OCI-LY3 (cell line): Measurements from ENCODE around the gene RARA.

ENCODE experiments used
- CTCF ChIP-seq: fragments of 200-600, 300-600 bp; sonication (generic); IDR thresholded peaks from 2 replicates; pipeline ENCODE4 v1.5.1; 2014; ENCODE audit warnings: antibody characterized with exemption, low read length, low read depth
- EZH2phosphoT487 ChIP-seq: fragments of 200-600 bp; shearing (Covaris generic); IDR thresholded peaks from 2 replicates; pipeline ENCODE4 v1.6.1; 2018; ENCODE audit warnings: antibody characterized with exemption, mixed run types, low read depth

- TF ChIP-seq CTCF (no peak), EZH2phosphoT487 (no peak)
Observed at GRCh38 chr17:40372031-40372430, 63.1 kb downstream of the RARA start.
